MV-4-11 (cell line): ENCODE results near the gene CAPZA2.

Experiments used
- DNase-seq: peaks from one replicate; lab custom pipeline; 2025; lab: John Stamatoyannopoulos, UW

The CAPZA2 gene

GRCh38 chr7:116862951-116863670 is 724 bp downstream of the CAPZA2 start:
- peak; percentile 47 for DNase-seq

- no peak for DNase-seq
Observed at GRCh38 chr7:116863936-116864500, 1.6 kb downstream of the CAPZA2 start.

GRCh38 chr7:116871061-116871700 is 8.8 kb downstream of the CAPZA2 start:
- DNase-seq: no peak

- DNase-seq: no peak
Observed at GRCh38 chr7:116872026-116872425, 9.6 kb downstream of the CAPZA2 start.

GRCh38 chr7:116873619-116874018 is 11.2 kb downstream of the CAPZA2 start:
- DNase-seq: no peak

GRCh38 chr7:116876664-116877442 is 14.5 kb downstream of the CAPZA2 start:
- DNase-seq: no peak

- DNase-seq: no peak
Observed at GRCh38 chr7:116877443-116878217, 15.2 kb downstream of the CAPZA2 start.

GRCh38 chr7:116884691-116885090 is 22.3 kb downstream of the CAPZA2 start:
- DNase-seq: no peak

GRCh38 chr7:116885724-116886123 is 23.3 kb downstream of the CAPZA2 start:
- no peak for DNase-seq

- no peak for DNase-seq
Observed at GRCh38 chr7:116886543-116887156, 24.3 kb downstream of the CAPZA2 start.

- DNase-seq: no peak
Observed at GRCh38 chr7:116888895-116889294, 26.5 kb downstream of the CAPZA2 start.

GRCh38 chr7:116895849-116896248 is 33.5 kb downstream of the CAPZA2 start:
- no peak for DNase-seq

- DNase-seq: no peak
Observed at GRCh38 chr7:116897661-116898060, 35.3 kb downstream of the CAPZA2 start.

- DNase-seq: peak; percentile 72
Observed at GRCh38 chr7:116899308-116899707, 36.9 kb downstream of the CAPZA2 start.

GRCh38 chr7:116901143-116901542 is 38.8 kb downstream of the CAPZA2 start:
- DNase-seq: no peak

GRCh38 chr7:116902867-116903266 is 40.5 kb downstream of the CAPZA2 start:
- peak; percentile 18 for DNase-seq

- no peak for DNase-seq
Observed at GRCh38 chr7:116906391-116906790, 44.0 kb downstream of the CAPZA2 start.

GRCh38 chr7:116910383-116910782 is 48.0 kb downstream of the CAPZA2 start:
- no peak for DNase-seq

- peak; percentile 7 for DNase-seq
Observed at GRCh38 chr7:116911801-116912200, 49.4 kb downstream of the CAPZA2 start.

GRCh38 chr7:116912269-116912909 is 50.0 kb downstream of the CAPZA2 start:
- no peak for DNase-seq

- DNase-seq: no peak
Observed at GRCh38 chr7:116918704-116919103, 56.3 kb downstream of the CAPZA2 start.
